Measurements from ENCODE around the gene RUSF1. TPM values are rescaled to one million over a fixed set of nuclear protein-coding genes. Genes with fewer than 3 reads are reported as not detected.
A peak's percentile ranks its signal among the peaks of the same experiment; 100 is the strongest.
"Not testable (repeated sequence)": the region's sequence is repeated elsewhere in the genome, so short reads cannot be mapped to it uniquely, and the experiment has no call there.

The RUSF1 gene
- 12.2 to 23.3 TPM (median 17.4 TPM) in 3 replicates for polyA plus RNA-seq
- polyA plus RNA-seq (2011; ENCODE audit: low read depth), result 28.3 TPM
- polyA plus RNA-seq (2011; cell fraction: cytosol; rRNA removed), result 5.1 and 9.5 TPM in 2 replicates
- 55.9 and 68.3 TPM in 2 replicates for polyA plus RNA-seq (2011; cell fraction: nucleus; rRNA removed)
- 24.1 and 26.1 TPM in 2 replicates for polyA plus RNA-seq (2012; ENCODE audit: low replicate concordance)
- 13.6 to 38.1 TPM (median 21.5 TPM) in 3 replicates for polyA minus RNA-seq
- polyA minus RNA-seq (2011; cell fraction: cytosol; rRNA and poly(A)+ RNA removed), result 14.2 TPM
- polyA minus RNA-seq (2011; cell fraction: nucleus; rRNA and poly(A)+ RNA removed), result 26.1 and 27.0 TPM in 2 replicates

DNA sequence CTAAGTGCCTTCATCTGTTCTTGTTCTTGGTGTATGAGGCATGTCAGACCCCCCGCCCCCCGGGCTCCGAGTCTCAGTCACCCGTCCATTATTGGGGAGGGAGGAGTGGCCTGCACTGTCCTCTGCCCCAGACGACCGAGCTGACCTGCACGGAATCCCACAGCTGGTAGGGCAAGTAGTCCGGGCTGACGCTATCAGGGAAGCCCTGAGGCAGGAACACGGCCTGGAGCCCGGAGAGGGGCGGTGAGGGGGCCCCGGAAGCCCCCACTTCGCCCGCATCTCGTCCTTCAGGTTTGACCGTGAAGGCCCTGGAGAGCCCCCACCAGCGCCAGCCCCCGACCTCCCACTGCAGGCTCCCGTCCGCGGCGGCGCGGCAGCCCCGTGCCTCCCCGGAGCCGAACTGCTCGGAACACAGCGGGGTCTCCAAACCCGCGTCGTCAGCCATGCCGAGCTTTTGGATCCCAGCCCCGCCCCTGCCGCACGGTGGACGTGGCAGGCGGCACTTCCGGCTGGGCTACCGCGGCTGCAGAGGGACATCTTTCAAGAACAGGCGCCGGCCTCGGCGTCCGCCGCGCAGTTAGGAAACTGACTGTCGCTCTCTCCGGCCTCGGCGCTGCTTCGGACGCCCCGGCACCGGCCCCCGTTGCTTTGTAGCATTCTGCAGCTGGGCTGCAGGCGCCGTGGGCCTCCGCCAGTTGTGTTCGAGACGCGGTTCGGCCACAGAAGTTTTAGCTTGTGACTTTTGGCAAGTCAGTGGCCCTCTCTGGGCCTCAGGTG is at the start of gene RUSF1:
Gene RUSF1 (minus strand): TSS at position 463 of the 777 bp plus-strand sequence. CDS start 18 bp downstream, at position 445.
- H3K36me3 ChIP-seq (ENCODE audit: control insufficient read depth in 2 of 2, extremely low read depth in 1 of 2, insufficient read depth in 2 of 2, low read length in 2 of 2), result peaks cover 3 to 4% of the 10 kb centered on the region in 2 experiments
- dilution Hi-C loops (cut with MboI; ENCODE audit: extremely low pct_ligation_motif_present, low sequenced_read_pairs), result no loop called here
- TF ChIP-seq EZH2 (IDR thresholded peaks at IDR 0.05; ENCODE audit: low read length), result no peak
- TF ChIP-seq, protein P1, sequence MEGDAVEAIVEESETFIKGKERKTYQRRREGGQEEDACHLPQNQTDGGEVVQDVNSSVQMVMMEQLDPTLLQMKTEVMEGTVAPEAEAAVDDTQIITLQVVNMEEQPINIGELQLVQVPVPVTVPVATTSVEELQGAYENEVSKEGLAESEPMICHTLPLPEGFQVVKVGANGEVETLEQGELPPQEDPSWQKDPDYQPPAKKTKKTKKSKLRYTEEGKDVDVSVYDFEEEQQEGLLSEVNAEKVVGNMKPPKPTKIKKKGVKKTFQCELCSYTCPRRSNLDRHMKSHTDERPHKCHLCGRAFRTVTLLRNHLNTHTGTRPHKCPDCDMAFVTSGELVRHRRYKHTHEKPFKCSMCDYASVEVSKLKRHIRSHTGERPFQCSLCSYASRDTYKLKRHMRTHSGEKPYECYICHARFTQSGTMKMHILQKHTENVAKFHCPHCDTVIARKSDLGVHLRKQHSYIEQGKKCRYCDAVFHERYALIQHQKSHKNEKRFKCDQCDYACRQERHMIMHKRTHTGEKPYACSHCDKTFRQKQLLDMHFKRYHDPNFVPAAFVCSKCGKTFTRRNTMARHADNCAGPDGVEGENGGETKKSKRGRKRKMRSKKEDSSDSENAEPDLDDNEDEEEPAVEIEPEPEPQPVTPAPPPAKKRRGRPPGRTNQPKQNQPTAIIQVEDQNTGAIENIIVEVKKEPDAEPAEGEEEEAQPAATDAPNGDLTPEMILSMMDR (optimal IDR thresholded peaks at IDR 0.05 in 1 of 3, IDR thresholded peaks at IDR 0.05 in 1 of 3, conservative IDR thresholded peaks at IDR 0.05 in 1 of 3; ENCODE audit: extremely low read depth in 1 of 3, insufficient read depth in 2 of 3, low read length in 3 of 3), result no peak
- H3K27me3 ChIP-seq (ENCODE audit: control insufficient read depth, extremely low read depth, insufficient read depth, low read length), result no peaks in the 10 kb centered on the region
- peaks cover 8% of the 10 kb centered on the region for H3K79me2 ChIP-seq (ENCODE audit: control insufficient read depth, insufficient read depth, low read length)
- peak within 1 kb of the TSS; percentile 73 for H2AFZ ChIP-seq (ENCODE audit: control insufficient read depth, low read length)
- DNase-seq (ENCODE audit: low read depth, low spot score) (no peak), FAIRE-seq (no peak)
- H3K4me3 ChIP-seq (ENCODE audit: control insufficient read depth in 2 of 3, extremely low read depth in 1 of 3, insufficient read depth in 2 of 3, low read depth in 1 of 3, low read length in 3 of 3), result peak within 1 kb of the TSS; percentile 88 to 96 (median 89)
- H3K4me2 ChIP-seq (ENCODE audit: control insufficient read depth, extremely low read depth, insufficient read depth, low read depth, low read length), result peak within 1 kb of the TSS; percentile 79
- H3K4me1 ChIP-seq (ENCODE audit: control insufficient read depth, extremely low read depth, insufficient read depth, low read length), result peaks cover 7% of the 10 kb centered on the region
- no peaks in the 10 kb centered on the region for H4K20me1 ChIP-seq (ENCODE audit: control insufficient read depth, extremely low read depth, insufficient read depth, low read length)
- H3K9me3 ChIP-seq (ENCODE audit: control insufficient read depth, low read depth, low read length), result no peaks in the 10 kb centered on the region
- peak within 1 kb of the TSS; percentile 89 for H3K9ac ChIP-seq (ENCODE audit: control insufficient read depth, extremely low read depth, insufficient read depth, low read length)
- peak within 1 kb of the TSS; percentile 83 for H3K27ac ChIP-seq (ENCODE audit: control insufficient read depth, insufficient read depth, low read length)
- no peaks in the 10 kb centered on the region for H3K9me1 ChIP-seq (ENCODE audit: control insufficient read depth, extremely low read depth, insufficient read depth, low read length)

DNA sequence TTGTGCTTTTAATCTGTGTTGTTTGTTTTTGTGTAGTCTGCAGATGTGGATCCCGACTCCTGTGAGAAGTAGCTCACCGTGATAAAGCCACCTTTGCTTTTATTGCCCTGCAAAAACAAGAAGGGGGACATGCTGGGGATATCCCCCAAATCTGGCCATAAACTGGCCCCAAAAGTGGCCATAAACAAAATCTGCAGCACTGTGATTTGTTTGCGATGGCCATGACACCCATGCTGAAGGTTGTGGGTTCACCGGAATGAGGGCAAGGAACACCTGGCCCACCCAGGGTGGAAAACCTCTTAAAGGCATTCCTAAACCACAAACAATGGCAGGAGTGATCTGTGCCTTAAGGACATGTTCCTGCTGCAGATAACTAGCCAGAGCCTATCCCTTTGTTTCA is 34.6 kb upstream of the RUSF1 start:
- DNase-seq (ENCODE audit: low read depth, low spot score), result no peak
- no peak overlapping the region for H2AFZ ChIP-seq (ENCODE audit: control insufficient read depth, low read length)
- H3K79me2 ChIP-seq (ENCODE audit: control insufficient read depth, insufficient read depth, low read length), result no peaks in the 10 kb centered on the region
- no peak overlapping the region for H3K4me3 ChIP-seq (ENCODE audit: control insufficient read depth in 2 of 3, extremely low read depth in 1 of 3, insufficient read depth in 2 of 3, low read depth in 1 of 3, low read length in 3 of 3)
- no peak overlapping the region for H3K27ac ChIP-seq (ENCODE audit: control insufficient read depth, insufficient read depth, low read length)
- H3K9me1 ChIP-seq (ENCODE audit: control insufficient read depth, extremely low read depth, insufficient read depth, low read length), result no peaks in the 10 kb centered on the region
- H3K4me1 ChIP-seq (ENCODE audit: control insufficient read depth, extremely low read depth, insufficient read depth, low read length), result no peaks in the 10 kb centered on the region
- no peaks in the 10 kb centered on the region for H3K27me3 ChIP-seq (ENCODE audit: control insufficient read depth, extremely low read depth, insufficient read depth, low read length)
- H4K20me1 ChIP-seq (ENCODE audit: control insufficient read depth, extremely low read depth, insufficient read depth, low read length), result no peaks in the 10 kb centered on the region
- dilution Hi-C loops (cut with MboI; ENCODE audit: extremely low pct_ligation_motif_present, low sequenced_read_pairs), result no loop called here
- no peak for FAIRE-seq
- no peak overlapping the region for H3K9ac ChIP-seq (ENCODE audit: control insufficient read depth, extremely low read depth, insufficient read depth, low read length)
- no peak overlapping the region for H3K4me2 ChIP-seq (ENCODE audit: control insufficient read depth, extremely low read depth, insufficient read depth, low read depth, low read length)
- no peaks in the 10 kb centered on the region for H3K36me3 ChIP-seq (ENCODE audit: control insufficient read depth in 2 of 2, extremely low read depth in 1 of 2, insufficient read depth in 2 of 2, low read length in 2 of 2)
- peaks cover 4% of the 10 kb centered on the region for H3K9me3 ChIP-seq (ENCODE audit: control insufficient read depth, low read depth, low read length)
- TF ChIP-seq, protein P1 (optimal IDR thresholded peaks at IDR 0.05 in 1 of 3, IDR thresholded peaks at IDR 0.05 in 1 of 3, conservative IDR thresholded peaks at IDR 0.05 in 1 of 3; ENCODE audit: extremely low read depth in 1 of 3, insufficient read depth in 2 of 3, low read length in 3 of 3), result no peak
- TF ChIP-seq EZH2 (IDR thresholded peaks at IDR 0.05; ENCODE audit: low read length), result no peak

DNA sequence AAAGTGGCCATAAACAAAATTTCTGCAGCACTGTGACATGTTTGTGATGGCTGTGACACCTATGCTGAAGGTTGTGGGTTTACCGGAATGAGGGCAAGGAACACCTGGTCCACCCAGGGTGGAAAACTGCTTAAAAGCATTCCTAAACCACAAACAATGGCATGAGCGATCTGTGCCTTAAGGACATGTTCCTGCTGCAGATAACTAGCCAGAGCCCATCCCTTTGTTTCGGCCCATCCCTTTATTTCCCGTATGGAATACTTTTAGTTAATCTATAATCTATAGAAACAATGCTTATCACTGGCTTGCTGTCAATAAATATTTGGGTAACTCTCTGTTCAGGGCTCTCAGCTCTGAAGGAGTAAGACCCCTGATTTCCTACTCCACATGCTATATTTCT is 31.6 kb upstream of the RUSF1 start:
- H3K9ac ChIP-seq (ENCODE audit: control insufficient read depth, extremely low read depth, insufficient read depth, low read length); DNase-seq (ENCODE audit: low read depth, low spot score); FAIRE-seq; H2AFZ ChIP-seq (ENCODE audit: control insufficient read depth, low read length); H3K9me3 ChIP-seq (ENCODE audit: control insufficient read depth, low read depth, low read length); dilution Hi-C loops (cut with MboI; ENCODE audit: extremely low pct_ligation_motif_present, low sequenced_read_pairs); H3K4me2 ChIP-seq (ENCODE audit: control insufficient read depth, extremely low read depth, insufficient read depth, low read depth, low read length); H3K27ac ChIP-seq (ENCODE audit: control insufficient read depth, insufficient read depth, low read length); H3K27me3 ChIP-seq (ENCODE audit: control insufficient read depth, extremely low read depth, insufficient read depth, low read length); H4K20me1 ChIP-seq (ENCODE audit: control insufficient read depth, extremely low read depth, insufficient read depth, low read length); H3K36me3 ChIP-seq (ENCODE audit: control insufficient read depth in 2 of 2, extremely low read depth in 1 of 2, insufficient read depth in 2 of 2, low read length in 2 of 2); H3K79me2 ChIP-seq (ENCODE audit: control insufficient read depth, insufficient read depth, low read length); H3K9me1 ChIP-seq (ENCODE audit: control insufficient read depth, extremely low read depth, insufficient read depth, low read length); H3K4me1 ChIP-seq (ENCODE audit: control insufficient read depth, extremely low read depth, insufficient read depth, low read length); H3K4me3 ChIP-seq (ENCODE audit: control insufficient read depth in 2 of 3, extremely low read depth in 1 of 3, insufficient read depth in 2 of 3, low read depth in 1 of 3, low read length in 3 of 3): not testable (repeated sequence)
